Stimulated activated CD4-positive, alpha-beta T cell treated with anti-CD3 and anti-CD28 coated beads, Interleukin-2, amount 100 ng/mL, for 4 hours (primary cell): ENCODE data around the gene NLRP10.

Experiments used
- DNase-seq: peaks from one replicate; pipeline ENCODE4 v3.0.0-alpha.2; 2020; ENCODE audit warnings: low read depth

Gene NLRP10

DNA sequence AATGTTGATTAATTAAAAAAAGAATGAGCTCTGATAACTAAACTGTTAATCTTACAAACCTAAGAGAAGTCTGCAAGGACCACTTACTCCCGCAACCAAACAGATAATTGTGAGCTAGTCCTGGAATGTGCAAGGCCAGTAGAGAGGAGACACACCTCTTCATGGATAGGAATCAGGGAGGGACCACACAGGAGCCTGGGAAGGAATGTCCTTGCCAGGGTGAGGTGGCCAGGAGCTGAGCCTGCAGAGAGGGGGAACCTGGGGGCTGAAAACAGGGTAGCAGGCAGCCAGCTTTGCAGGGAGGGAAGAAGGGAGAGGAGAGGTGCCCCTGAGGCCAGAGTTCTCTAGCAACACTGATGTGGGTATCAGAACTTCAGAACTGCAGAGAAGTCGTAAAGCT, 9.4 kb upstream of the NLRP10 start:
- DNase-seq, result no peak

DNA sequence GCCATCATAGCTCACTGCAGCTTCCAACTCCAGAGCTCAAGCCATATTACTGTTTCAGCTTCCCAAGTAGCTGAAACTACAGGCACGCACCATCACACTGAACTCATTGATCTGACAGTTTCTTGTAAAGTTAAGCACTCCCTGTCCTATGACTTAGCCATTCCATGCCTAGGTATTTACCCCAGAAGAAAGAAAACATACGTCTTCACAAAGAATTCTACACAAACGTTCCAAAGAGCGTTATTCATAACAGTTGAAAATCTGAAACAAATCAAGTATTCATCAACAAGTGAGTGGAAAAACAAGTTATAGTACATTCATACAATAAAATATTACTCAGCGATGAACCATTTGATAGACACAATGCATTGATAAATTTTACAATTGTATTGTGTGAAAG, 7.8 kb upstream of the NLRP10 start:
- DNase-seq, result no peak

DNA sequence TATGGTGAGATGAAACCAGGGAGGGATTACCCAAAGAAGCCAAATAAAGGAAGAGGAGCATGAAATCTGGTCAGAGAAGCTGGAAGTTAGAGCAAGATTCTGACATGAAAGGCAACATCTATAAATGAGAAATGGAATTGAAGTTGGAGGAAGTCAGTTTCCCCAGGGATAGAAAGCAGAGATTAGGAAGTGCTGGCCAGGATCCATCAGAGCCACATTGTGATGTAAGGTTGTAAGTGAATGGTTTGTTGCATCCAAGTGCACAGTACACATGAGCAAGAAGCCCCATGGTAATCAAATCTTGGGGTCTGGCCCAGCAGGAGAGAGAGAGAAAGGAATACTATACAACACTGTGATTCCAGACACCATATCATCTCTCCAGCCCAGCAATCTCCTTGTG, 6.6 kb upstream of the NLRP10 start:
- DNase-seq, result no peak

DNA sequence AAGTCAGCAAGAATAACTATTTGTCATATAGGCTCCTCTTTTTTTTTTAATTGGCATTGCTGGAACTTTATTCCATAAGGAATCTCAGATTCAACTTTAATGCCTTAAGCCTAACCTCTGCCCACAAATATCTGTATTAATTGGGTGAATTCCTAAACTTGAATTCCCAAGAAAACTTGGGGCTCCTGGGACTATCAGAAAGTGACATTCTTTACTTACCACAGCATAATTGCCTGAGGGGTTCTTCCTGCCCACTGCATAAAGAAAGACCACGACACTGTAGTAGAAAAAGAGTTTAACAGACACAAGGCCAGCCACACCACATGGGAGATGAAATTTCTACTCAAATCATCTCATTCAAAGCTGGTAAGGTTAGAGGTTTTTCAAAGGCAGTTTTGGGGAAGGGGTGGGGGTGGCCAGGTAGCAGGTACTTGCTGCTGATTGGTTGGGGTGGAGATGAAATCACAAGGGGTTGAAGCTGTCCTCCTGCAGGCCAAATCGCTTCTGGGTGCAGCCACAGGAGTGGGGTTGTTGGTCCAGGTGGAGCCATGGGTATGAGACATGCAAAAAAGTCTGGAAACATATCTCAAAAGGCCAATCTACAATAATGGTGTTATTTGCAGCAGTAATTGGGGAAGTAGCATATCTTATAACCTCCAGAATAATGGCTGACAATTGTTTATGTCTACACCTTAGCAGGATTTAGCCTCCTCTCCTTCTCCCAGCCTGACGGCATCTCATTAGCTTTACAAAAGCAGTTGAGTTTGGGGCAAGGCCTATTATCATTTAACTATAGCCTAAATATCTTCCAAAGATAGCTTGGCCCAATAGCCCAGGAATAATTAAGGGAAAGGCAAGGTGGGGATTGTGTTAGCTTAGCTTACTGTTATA, 4.8 kb upstream of the NLRP10 start:
- DNase-seq, result no peak

DNA sequence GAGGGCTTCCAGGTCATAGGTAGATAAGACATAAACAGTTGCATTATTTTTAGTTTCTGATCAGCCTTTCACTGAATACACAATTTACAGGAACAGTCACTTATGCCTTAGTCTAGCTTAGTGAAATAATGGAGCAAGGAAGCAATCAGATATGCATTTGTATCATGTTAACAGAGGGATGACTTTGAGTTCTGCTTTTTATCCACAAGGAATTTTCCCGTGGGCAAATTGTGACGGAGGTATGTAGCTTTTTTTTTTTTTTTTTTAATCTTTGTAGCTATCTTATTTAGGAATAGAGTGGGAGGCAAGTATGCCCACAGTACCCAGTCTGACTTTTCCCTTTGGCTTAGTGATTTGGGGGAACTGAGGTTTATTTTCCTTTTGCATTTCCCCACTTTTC, 3.4 kb upstream of the NLRP10 start:
- no peak for DNase-seq

DNA sequence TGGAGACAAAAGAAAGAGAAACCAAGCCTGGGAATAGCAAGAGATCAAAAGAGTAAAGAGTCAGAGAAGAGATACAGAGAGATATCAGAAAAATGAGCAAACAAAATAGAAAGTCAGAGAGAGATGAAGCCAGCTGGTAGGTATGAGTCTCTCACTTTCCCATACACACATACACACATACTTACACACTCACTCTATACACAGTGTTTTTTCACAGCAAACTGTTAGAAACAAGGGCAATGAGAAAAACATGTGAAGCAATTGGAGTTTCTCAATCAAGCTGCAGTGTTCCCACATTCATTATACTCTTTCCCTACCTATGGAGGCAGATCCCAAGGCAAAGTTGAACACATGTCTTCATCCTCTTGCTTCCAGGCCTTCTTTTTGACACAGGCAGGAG, 2.6 kb upstream of the NLRP10 start:
- no peak for DNase-seq

DNA sequence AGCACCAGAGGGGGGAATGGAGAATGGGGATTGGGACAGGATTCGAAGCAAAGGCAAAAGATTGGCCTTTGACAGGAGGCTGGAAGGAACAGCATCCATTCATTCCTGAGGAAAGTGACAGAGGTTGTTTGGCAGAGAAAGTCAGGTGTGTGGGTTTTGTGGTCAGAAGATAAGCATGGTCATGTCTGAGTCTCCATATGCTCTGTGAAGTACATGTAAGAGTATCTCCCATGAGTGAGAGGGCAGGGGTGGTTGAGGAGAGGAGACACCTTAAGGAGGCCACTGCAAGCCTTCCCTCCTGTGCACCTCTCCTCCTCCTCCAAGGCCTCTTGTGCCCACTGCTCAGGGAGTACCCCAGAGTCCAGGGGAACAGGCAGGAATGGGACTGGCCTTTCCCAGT, 1.9 kb upstream of the NLRP10 start:
- no peak for DNase-seq

DNA sequence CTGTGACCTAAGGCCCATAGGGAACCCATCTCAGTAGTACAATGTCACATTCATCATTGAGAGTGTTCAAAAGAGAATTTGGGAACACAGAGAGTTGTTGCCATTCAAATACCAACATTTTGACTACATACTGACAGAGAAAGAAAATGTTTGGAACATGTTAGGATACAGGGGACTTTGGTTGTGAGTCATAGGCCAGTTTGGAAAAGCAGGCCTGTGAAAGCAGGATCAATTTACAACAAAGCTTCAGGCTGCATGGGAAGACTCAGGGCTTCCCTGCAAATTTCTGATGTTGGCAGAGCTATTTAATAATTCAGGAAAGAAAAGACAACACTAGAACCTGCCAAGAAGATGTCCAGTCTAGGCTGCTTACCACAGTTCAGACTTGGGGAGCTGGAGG, 374 bp downstream of the NLRP10 start:
- no peak for DNase-seq

DNA sequence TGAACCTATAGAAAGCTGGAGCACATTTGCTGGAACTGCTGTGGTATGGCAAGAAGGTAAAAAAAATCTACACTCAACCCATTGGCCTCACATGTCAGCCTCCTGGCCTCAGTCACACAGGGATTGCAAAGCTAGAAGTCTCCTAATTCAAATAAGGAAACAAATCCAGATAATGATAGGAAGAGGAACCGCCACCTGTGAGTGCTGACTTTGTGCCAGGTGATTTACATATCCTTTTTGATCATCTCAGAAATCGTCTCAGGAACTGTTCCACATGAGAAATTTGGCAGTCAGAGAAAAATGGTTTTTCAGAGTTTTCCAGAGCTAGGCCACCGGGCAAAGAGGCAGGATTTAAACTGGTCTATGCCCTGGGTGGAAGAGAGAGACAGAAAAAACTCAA, 986 bp downstream of the NLRP10 start:
- no peak for DNase-seq

DNA sequence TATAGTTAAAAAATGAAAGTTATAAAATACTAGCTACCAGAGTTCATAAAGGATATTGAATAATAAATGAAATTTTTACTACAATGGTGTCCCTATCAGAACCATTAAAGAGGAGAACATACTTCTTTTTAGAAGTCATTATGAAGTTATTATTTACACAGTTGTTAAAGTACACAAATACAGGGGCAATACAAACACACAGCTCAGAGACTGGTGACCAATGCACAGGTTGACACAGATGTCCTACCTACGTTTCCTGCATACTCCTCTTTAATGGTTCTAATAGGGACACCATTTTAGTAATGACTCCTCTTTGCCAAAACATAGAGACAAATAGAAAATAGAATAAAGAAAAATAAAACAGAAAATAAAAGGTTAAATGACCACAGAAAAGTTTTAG, 10.1 kb downstream of the NLRP10 start:
- DNase-seq, result no peak

DNA sequence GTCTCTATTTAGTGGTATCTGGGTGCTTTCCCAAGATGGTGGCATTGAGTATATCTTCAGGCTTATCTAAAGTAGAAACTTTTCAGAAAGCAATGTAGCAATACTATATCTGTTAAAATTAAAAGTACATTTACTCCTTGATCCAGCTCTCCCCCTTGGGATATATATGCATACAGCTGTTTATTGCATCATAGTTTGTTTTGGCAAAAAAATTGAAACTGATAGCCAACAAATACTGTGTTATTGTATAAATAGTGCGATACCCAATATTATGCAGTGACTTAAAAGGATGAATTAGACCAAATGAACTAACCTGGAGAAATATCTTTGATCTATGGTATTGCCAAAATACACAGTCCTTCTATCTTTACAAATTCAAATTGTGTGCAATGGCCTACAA, 15.3 kb downstream of the NLRP10 start:
- DNase-seq, result no peak

DNA sequence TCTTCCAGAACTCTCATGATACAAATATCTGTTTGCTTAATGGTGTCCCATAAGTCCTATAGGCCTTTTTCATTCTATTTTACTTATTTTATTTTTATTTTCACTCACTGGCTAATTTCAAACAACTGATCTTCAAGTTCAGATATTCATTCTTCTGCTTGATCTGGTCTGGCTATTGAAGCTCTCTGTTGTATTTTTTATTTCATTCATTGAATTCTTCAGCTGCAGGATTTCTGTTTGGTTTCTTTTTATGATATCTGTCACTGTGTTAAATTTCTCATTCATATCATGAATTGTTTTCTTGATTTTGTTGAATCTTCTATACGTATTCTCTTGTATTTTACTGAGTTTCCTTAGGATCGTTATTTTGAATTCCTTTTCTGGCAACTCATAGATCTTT, 21.1 kb downstream of the NLRP10 start:
- no peak for DNase-seq

DNA sequence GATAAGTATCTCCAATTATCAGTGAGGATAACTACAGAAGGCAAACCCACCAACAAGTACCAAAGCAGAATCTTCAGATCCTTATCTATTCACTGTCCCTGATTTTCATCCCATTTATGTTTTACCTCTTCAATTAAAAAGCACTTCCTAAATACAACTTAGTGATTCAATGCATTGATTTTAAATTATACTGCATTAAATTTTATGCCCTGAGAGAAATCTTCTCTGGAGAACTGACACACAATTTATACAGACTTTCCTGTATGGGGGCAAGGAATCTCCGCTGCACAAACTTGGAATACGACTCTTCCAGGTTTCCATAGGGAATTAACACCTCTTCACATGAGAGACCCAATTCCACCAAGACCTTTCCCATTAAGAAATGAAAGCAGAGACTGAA, 23.6 kb downstream of the NLRP10 start, which contains the start of gene OR10A3:
TSS of gene OR10A3 (minus strand) at position 101 of the 400 bp plus-strand sequence. CDS start 2,188 bp downstream, outside the sequence.
- DNase-seq, result no peak

DNA sequence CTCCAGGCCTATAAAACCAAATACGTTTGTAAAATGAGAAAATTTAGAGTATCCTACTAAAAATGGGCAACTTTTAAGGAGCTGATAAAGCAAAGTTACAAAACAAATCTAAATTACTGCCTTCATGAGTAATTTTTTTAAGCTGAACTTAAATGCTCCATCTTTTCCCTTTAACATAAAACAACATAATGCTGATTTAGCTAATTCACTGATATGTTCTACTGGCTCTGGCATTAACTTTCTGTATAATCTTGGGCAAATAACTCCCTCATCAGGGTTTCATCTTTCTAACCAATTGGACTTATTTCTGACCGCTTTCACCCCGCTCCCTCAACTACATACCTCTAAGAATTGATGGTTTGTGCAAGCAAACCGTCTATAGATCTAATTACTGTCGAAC, 24.1 kb downstream of the NLRP10 start:
- no peak for DNase-seq

DNA sequence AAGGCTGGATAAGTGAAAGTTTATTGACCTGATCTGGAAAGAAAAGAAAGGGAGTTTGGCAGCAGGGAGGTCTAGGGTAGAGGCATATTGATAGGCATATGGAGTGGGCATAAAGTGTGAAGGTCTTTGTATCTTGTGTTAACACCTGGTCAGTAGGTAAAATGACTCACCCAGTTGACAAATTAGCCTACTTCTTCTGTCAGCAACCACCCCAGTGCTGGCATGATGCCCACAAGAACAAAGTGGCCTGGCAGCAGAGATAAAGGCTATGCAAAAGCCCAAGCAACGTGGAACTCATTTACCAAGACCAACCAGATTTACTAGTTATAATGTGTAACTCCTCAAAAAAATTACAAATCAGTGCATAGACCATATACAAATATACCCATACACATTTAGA, 28.6 kb downstream of the NLRP10 start:
- DNase-seq, result no peak

DNA sequence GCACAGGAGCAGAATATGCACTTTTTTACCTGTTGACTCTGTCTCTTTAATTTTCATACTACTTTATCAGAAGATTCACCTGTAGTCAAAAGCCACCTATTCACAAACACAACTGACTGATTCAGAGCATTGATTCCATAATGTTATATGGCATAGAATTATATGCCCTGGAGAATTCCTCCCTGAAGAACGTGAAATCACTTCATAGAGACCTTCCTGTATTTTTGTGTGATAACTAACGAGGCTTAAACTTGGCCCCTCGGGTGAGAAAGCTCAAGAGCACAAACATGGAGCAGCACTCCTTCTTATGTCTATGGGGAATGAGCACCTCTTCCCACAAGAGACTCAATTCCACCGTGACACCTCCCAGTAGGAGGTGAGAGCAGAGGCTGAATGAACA, 34.1 kb downstream of the NLRP10 start, which contains the start of gene OR10A6:
TSS of gene OR10A6 (minus strand) at position 101 of the 400 bp plus-strand sequence. CDS start 2,606 bp downstream, outside the sequence.
- DNase-seq, result no peak

DNA sequence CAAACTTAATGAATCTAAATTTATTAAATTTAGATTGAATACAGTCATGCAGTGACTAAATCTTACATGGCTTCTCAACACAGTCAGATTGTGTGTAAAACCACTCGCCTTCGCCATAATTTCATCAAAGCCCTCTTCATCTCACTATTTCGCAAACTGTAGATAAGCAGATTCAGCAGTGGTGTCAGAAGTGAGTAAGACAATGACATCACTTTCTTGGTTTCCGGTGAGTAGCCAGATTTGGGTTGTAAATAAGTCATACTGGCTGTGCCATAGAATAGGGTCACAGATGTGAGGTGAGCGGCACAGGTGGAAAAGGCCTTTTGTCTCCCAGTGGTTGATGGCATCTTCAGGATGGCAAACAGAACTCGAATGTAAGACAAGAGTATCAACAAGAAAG, 37.6 kb downstream of the NLRP10 start:
- no peak for DNase-seq

DNA sequence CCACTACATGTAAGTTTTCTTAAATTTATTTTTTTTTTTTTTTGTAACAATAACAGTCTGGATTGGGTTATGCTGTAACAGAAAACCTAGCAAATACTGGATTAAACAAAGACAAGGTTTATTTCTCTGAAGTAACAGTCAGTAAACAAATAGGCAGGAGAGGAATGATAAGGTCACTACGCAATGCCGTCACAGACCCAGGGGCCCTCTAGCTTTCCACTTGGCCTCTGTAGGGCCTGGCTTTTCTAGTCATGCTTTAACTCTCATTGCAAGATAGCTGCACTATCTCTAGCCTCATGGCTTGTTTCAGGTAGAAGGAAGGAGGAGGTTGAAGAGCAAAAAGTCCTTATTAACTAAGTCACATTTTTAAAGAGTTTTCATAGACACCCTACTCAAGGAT, 40.7 kb downstream of the NLRP10 start:
- no peak for DNase-seq

DNA sequence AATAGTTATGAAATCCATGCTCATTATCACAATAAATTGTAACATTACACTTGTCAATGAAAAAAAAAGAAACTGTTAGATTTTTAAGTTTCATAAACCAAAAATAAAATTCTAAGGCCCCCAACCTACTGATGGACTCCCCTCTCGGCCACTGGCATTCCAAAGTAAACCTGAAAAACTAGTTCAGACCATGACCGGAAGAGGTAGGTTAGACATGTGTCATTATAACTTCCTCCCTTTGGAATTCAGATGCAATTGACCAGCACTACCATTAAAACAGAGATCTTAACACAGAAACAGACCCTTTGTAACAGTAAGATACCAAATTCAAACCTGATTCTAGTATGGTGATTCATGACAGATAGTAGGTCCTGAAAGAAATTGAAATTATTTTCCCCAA, 47.1 kb downstream of the NLRP10 start:
- DNase-seq, result no peak
